Parathyroid adenoma (tissue), 2 donors: ENCODE results near the gene TAF15.

Experiments
- H2AFZ ChIP-seq: fragments of 300-600 bp; sonication (generic); one replicate; pipeline ENCODE4 v1.7.0; 2017; ENCODE audit warnings: antibody characterized with exemption, mild to moderate bottlenecking
- H3K27ac ChIP-seq: fragments of 300-600 bp; sonication (generic); one replicate; pipeline ENCODE4 v1.7.0; 2017
- H3K27me3 ChIP-seq: fragments of 300-600 bp; sonication (generic); one replicate; pipeline ENCODE4 v1.7.0; 2017; ENCODE audit warnings: low read length; ENCODE audit not compliant: control insufficient read depth, insufficient read depth
- H3K36me3 ChIP-seq: fragments of 300-600 bp; sonication (generic); one replicate; pipeline ENCODE4 v1.7.0; 2017; ENCODE audit warnings: low read length; ENCODE audit not compliant: control insufficient read depth, insufficient read depth
- H3K4me1 ChIP-seq: fragments of 300-600 bp; sonication (generic); one replicate; pipeline ENCODE4 v1.7.0; 2017; ENCODE audit warnings: control low read depth
- H3K4me2 ChIP-seq: fragments of 300-600 bp; sonication (generic); one replicate; pipeline ENCODE4 v1.7.0; 2017; ENCODE audit warnings: low read length
- H3K4me3 ChIP-seq: fragments of 300-600 bp; sonication (generic); one replicate; pipeline ENCODE4 v1.7.0; 2017; ENCODE audit warnings: low read depth, low read length
- H3K79me2 ChIP-seq: fragments of 300-600 bp; sonication (generic); one replicate; pipeline ENCODE4 v1.7.0; 2017; ENCODE audit warnings: control low read depth
- H3K9ac ChIP-seq: fragments of 300-600 bp; sonication (generic); one replicate; pipeline ENCODE4 v1.7.0; 2017; ENCODE audit warnings: mild to moderate bottlenecking
- H3K9me3 ChIP-seq: fragments of 300-600 bp; sonication (generic); one replicate; pipeline ENCODE4 v1.7.0; 2017; ENCODE audit warnings: low read length; ENCODE audit not compliant: control insufficient read depth
- TF ChIP-seq, protein P1 (sequence below): fragments of 300-600 bp; sonication (generic); IDR thresholded peaks from one replicate; pipeline ENCODE4 v1.7.0; 2017; ENCODE audit warnings: antibody characterized with exemption, mild to moderate bottlenecking
- donor health status: primary hyperparathyroidism.

The TAF15 gene

DNA sequence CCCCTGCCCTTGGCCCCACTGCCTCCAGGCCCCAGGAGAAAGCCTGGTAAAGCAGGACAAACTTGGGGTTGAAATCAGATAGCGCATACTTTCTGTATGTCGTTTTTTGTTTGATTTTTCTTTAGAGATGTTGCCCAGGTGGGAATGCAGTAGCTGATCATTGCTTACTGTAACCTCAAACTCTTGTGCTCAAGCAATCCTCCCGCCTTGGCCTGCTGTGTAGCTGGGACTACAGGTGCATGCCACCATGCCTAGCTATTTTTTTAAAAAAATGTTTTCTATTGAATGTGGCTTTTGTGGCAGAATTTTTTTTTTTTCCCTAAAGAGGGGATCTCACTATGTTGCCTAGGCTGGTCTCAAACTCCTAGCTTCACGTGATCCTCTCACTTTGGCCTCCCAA is 82.0 kb downstream of the TAF15 start:
- Histone ChIP-seq H3K4me1 (peaks cover 5% of the 10 kb centered on the region), H3K27ac (no peak overlapping the region)

DNA sequence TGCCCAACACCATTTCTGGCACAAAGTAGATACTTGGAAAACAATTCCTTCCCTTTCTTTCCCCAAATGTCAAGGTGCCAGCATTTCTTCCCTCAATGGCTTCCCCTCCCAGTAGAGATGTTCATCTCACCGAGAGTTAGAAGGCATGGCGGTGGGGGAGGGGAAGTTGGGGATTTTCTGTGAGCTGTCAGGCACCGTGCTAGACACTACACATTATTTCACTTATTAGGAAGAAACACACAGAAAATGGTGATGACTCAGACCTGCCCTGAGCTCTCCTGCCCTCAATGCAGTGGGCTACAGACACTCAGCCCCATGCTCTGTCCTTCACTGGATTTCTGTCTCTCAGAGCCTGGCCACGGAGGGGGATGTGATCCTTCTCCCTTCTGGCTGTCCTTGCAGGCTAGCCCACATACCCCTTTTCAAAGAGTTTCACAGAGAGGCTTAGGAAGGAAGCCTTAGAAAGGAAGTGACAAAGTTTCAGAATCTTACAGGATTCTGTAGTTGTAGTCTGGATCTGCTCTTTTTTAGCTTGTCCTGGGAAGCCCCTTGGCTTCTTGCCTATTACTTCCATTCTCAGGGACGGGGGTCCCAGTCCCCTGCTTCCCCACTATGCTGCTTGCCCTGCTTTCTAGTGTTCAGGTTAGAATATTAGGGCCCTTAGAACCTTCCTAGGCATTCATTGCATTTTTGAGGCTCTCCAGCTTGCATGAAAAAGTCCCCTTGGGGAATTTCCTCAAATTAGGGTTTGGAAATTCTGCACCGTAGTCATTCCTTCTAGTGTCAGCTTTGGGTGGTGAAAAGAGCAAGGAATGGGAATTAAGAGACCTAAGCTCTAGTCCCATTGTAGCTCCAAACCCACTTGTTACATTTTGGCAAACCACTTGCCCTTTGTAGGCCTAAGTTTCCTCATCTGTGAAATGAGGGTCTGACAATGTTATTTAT is 83.1 kb downstream of the TAF15 start:
- Histone ChIP-seq H2AFZ (no peak overlapping the region), H3K36me3 (no peaks in the 10 kb centered on the region), H3K4me3 (no peak overlapping the region), H3K4me1 (peaks cover 5% of the 10 kb centered on the region), H3K9me3 (no peaks in the 10 kb centered on the region), H3K27ac (no peak overlapping the region), H3K27me3 (no peaks in the 10 kb centered on the region), H3K79me2 (no peaks in the 10 kb centered on the region), H3K9ac (no peak overlapping the region), H3K4me2 (no peak overlapping the region)
- TF ChIP-seq, protein P1, sequence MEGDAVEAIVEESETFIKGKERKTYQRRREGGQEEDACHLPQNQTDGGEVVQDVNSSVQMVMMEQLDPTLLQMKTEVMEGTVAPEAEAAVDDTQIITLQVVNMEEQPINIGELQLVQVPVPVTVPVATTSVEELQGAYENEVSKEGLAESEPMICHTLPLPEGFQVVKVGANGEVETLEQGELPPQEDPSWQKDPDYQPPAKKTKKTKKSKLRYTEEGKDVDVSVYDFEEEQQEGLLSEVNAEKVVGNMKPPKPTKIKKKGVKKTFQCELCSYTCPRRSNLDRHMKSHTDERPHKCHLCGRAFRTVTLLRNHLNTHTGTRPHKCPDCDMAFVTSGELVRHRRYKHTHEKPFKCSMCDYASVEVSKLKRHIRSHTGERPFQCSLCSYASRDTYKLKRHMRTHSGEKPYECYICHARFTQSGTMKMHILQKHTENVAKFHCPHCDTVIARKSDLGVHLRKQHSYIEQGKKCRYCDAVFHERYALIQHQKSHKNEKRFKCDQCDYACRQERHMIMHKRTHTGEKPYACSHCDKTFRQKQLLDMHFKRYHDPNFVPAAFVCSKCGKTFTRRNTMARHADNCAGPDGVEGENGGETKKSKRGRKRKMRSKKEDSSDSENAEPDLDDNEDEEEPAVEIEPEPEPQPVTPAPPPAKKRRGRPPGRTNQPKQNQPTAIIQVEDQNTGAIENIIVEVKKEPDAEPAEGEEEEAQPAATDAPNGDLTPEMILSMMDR = no peak

More for the DNA sequence above, 82.0 kb downstream of the TAF15 start:
- TF ChIP-seq, protein P1 = no peak
- no peak overlapping the region for H3K4me3 ChIP-seq
- no peaks in the 10 kb centered on the region for H3K36me3 ChIP-seq
- no peak overlapping the region for H3K9ac ChIP-seq
- H2AFZ ChIP-seq = no peak overlapping the region
- no peak overlapping the region for H3K4me2 ChIP-seq
- no peaks in the 10 kb centered on the region for H3K79me2 ChIP-seq
- no peaks in the 10 kb centered on the region for H3K27me3 ChIP-seq
- no peaks in the 10 kb centered on the region for H3K9me3 ChIP-seq

DNA sequence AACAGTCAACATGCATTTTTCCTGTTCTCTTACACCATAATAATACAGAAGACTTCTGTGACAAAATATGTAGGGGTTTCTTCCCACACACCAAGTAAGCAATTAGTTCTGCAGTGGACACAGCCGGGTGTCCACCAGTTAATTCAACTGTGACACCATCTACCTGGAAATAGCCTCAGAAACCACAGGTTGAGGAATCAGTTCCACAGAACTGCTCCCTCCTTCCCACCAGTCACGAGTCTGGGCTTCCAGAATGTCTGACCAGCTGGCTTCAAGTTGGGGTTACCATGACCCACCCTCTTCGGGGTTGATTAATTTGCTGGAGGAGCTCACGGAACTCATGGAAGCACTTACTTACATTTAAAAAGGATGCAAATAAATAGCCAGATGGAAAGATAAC is 84.5 kb downstream of the TAF15 start:
- no peaks in the 10 kb centered on the region for H3K27me3 ChIP-seq
- TF ChIP-seq, protein P1 = no peak
- no peaks in the 10 kb centered on the region for H3K79me2 ChIP-seq
- peaks cover 5% of the 10 kb centered on the region for H3K4me1 ChIP-seq
- H3K27ac ChIP-seq = no peak overlapping the region
- no peak overlapping the region for H2AFZ ChIP-seq
- no peak overlapping the region for H3K4me3 ChIP-seq
- H3K9ac ChIP-seq = no peak overlapping the region
- H3K9me3 ChIP-seq = no peaks in the 10 kb centered on the region
- no peak overlapping the region for H3K4me2 ChIP-seq
- no peaks in the 10 kb centered on the region for H3K36me3 ChIP-seq

DNA sequence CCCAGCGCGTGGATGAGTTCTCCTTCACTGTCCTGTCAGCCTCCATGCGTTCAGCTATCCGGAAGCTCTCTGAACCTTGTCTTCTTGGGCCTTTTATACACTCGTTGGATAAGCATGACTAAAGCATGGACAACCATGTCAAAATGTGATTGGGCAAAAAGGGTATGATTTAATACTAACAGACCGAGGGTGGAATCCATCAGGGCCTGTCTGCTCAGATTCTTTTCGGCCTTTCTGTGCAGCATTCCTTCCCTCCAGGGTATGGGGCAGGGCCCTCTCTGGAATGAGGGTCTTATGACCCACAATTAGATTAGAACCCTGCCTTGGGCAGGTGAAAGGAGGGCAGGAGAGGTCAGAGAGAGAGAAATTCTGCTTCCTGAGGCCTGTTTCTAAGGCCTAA is 84.9 kb downstream of the TAF15 start:
- H3K4me1 ChIP-seq = peaks cover 5% of the 10 kb centered on the region
- H3K9ac ChIP-seq = no peak overlapping the region
- no peaks in the 10 kb centered on the region for H3K36me3 ChIP-seq
- H3K79me2 ChIP-seq = no peaks in the 10 kb centered on the region
- H3K27me3 ChIP-seq = no peaks in the 10 kb centered on the region
- no peak overlapping the region for H3K27ac ChIP-seq
- TF ChIP-seq, protein P1 = no peak
- no peak overlapping the region for H2AFZ ChIP-seq
- no peak overlapping the region for H3K4me3 ChIP-seq
- H3K4me2 ChIP-seq = no peak overlapping the region
- no peaks in the 10 kb centered on the region for H3K9me3 ChIP-seq
